Activated T-cell treated with anti-CD3 and anti-CD28 coated beads for 1 hour (primary cell): ENCODE results near the gene CLHC1.
"Not testable (repeated sequence)": the region's sequence is repeated elsewhere in the genome, so short reads cannot be mapped to it uniquely, and the experiment has no call there.

Experiments
- DNase-seq: peaks from one replicate; pipeline ENCODE4 v3.0.0-alpha.2; 2020; ENCODE audit warnings: low read depth

CLHC1 gene

GRCh38 chr2:55152475-55153412 lies 79.3 kb downstream of the CLHC1 start:
- no peak for DNase-seq

- no peak for DNase-seq
Observed at GRCh38 chr2:55151733-55152433, 80.2 kb downstream of the CLHC1 start.

- DNase-seq = no peak
Observed at GRCh38 chr2:55150834-55151233, 81.3 kb downstream of the CLHC1 start.

DNA sequence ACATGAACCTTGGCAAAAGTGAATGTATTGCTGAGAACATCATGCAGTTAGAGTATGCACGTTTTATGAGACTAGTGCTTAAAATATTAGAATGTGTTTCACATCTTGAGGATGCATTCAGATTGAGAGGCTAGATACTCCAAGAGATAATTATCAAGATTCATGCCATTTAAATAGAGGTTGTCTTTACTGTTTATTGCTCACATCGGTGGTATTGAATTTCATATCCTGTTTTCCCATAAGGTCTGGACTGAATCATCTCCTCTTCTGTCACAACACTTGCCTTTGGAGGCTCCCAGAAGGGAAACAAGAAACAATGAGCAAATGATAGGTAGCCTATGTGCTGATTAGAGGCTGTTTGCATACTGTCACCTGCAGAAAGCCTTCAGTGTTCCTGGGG lies 83.8 kb downstream of the CLHC1 start:
- DNase-seq = no peak

GRCh38 chr2:55147531-55147930 lies 84.6 kb downstream of the CLHC1 start:
- no peak for DNase-seq

DNA sequence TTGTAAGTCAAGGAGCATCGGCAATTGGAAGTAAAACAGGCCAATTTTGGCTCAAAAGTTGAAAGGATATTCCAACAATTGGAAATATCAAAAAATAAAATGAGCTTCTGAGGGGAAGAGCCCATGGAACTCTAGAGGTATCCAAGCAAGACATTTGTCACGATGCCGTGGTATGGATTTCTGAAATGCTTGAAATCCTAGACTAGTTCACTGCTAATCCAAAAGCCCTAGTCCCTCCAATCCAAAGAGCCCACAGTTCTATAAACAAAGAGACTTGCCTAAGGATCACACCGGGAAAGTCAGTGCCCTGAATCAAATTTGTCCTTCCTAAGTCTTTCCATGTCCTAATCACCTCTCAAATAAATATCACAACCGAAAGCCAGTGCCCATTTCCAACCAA lies 85.1 kb downstream of the CLHC1 start:
- DNase-seq = no peak

DNA sequence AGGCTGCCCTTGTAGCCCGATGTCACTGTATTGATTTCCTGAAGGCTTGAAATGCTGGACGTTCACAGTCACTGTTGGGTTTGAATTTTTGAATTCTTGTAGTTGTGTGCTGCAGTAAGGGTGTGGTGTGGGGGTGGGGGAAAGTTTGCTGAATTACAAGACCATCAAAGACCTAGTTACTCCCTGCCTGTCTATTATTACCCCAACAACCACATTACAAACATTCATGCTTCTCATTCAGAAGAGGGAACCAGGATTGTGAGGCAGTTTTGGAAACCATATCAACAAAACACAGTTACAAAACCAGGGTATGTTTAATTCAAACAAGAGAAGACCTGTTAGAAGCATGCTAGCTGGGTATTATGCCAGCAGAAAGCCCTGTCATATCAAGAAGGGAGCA lies 85.8 kb downstream of the CLHC1 start:
- DNase-seq = no peak

DNA sequence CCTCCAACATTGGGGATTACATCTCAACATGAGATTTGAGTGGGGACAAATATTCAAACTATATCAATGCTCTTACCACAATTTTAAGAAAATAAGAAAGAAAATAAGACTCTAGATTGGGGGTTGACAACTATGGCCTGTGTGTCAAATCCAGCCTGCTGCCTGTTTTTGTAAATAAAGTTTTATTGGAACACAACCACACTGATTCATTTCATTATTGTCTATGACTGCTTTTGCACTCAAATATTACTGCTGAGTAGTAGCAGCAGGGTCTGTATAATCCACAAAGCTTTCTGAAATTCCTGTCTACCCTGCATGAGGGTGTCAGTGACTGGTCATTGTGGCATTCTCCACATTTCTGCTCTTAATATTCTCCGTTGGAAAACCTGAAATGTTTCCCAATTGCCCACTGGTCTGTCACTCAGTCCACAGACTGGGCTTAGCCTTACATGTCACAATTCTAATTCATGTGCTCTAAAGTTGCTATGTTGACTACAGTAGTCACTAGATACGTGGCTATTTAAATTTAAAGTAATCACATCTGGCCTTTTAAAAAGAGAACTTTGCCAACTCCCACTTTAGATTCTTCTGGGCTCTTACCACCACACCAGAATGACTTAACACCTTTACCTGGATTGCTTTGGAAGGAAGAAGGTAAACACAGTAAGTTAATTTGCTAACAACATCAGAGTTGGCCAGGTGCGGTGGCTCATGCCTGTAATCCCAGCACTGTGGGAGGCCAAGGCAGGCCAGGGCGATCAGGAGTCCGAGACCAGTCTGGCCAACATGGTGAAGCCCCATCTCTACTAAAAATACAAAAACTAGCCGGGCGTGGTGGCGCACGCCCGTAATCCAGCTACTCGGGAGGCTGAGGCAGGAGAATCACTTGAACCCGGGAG lies 86.9 kb downstream of the CLHC1 start:
- no peak for DNase-seq

GRCh38 chr2:55143706-55144105 lies 88.4 kb downstream of the CLHC1 start:
- not testable (repeated sequence) for DNase-seq

DNA sequence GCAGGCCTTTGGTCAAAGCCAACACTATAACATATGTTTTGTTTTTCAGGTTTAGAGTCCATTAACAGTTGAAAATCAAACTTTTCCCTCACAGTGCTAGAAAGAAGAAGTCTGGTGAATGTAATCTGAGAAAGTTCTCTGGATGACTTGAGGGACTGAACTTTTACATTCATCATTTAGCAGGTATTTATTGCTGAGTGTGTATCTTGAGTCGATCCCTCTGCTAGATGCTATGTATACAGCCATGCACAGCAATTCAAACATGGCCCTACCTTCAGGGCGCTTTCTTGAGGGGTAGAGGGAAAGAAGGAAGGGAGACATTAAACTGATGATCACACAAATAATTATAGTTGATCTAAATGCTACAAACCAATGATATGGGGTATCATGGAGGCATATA lies 89.6 kb downstream of the CLHC1 start:
- DNase-seq = no peak

- no peak for DNase-seq
Observed at GRCh38 chr2:55141572-55142413, 90.3 kb downstream of the CLHC1 start.

- DNase-seq = no peak
Observed at GRCh38 chr2:55140316-55141219, 91.5 kb downstream of the CLHC1 start.

DNA sequence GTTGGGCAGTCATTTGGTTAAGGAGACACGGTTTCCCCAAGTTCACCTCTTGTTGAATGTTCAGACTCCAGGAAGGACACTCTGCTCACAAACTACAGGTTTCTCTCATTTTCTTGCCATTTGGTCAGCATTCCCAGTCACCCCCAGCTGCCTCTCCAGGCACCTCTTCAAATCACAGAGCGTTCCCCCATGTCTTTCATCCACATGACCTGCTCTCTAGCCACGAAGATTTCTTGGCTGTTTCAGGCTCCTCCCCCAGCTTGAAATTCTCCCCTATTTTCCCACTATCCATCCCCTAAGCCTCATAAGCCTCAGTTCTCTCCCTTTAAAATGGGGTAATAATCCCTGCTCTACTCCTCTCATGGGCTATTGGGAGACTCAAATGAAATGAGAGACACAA lies 92.8 kb downstream of the CLHC1 start:
- DNase-seq = no peak

DNA sequence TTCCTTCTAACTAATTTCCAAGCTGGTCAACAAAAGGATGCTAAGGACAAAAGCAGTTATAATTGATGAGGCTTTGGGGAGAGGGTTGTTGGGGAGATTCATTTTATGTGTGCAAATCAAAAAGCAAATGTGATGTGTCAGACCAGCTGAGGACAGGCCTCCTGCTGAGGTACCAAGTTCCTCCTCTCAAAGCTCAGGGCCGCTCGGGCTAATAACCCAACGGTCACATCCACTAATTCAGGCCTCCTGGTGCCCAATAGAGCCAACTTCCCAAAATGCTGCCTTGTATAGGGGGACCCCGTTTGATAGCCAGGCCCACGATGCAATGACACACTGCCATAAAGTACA lies 93.2 kb downstream of the CLHC1 start:
- DNase-seq = no peak

GRCh38 chr2:55138014-55138881 lies 93.8 kb downstream of the CLHC1 start:
- no peak for DNase-seq

DNA sequence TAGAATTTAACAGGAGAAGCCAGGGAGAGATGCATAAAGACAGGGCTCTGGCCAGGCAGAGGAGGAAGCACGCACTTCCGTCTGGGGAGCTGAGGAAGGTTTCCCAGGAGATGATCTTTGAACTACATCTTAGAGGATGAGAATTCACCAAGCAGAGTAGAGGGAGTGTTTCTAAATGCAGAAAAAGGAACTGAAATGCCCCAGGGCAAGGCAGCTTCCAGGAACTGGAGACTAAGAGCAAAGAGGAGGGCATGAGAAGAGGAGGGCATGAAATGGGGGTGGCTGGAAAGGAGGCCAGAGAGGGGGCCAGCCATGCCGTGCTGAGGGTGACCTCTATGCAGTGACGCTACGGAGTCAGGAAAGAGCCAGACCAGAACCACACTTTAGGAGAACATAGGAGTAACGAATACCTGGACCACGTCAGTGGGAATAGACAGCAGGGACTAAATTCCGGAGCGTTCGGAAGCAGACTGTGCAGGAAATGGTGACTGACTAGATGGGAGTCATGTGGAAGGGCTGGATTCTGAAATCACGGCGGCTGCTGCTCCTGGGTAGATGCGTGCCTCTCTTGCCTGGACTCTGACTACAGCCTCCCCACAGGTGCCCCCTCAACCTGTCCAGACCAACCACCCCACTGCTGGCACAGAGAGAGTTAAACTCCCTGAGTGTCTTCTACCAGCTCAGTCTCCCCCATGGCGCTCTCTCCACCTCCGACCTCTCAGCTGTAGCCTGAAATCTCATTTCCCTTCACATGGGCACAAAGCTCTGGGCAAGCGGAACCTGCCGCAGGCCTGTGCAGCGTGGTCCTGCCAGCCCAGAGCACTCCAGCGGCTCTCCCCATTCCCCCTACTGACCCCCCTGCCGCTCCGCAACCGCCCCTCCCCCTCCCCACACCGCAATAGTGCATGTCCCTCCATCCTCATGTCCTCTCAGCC lies 94.8 kb downstream of the CLHC1 start:
- DNase-seq = no peak

DNA sequence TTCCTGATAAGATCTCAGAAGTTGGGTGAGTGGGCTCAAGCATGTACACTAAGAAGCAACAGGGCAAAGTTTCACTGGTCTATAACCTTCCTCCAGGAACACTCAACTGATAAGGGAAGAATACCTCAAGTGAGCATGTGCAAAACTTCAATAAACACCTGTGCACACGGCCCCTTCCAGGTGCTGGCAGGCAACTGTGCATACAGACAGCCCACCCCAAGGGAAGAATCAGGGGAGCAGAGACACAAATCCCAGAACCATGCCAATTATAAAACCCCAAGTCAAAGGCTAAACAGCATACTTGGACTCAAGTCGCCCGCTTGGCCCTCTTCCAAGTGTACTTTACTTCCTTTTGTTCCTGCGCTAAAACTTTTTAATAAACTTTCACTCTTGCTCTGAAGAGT lies 96.0 kb downstream of the CLHC1 start:
- DNase-seq = no peak

GRCh38 chr2:55135491-55135890 lies 96.6 kb downstream of the CLHC1 start:
- no peak for DNase-seq
